ENCODE data around the gene VPS51. TPM values are rescaled to one million over a fixed set of nuclear protein-coding genes. Genes with fewer than 3 reads are reported as not detected.

The VPS51 gene
- total and polyA plus RNA-seq, 2 of the 13 experiments (the other 11 are each of a cell fraction or from before 2014, with no cell fraction given), result 76.3 to 90.6 TPM

DNA sequence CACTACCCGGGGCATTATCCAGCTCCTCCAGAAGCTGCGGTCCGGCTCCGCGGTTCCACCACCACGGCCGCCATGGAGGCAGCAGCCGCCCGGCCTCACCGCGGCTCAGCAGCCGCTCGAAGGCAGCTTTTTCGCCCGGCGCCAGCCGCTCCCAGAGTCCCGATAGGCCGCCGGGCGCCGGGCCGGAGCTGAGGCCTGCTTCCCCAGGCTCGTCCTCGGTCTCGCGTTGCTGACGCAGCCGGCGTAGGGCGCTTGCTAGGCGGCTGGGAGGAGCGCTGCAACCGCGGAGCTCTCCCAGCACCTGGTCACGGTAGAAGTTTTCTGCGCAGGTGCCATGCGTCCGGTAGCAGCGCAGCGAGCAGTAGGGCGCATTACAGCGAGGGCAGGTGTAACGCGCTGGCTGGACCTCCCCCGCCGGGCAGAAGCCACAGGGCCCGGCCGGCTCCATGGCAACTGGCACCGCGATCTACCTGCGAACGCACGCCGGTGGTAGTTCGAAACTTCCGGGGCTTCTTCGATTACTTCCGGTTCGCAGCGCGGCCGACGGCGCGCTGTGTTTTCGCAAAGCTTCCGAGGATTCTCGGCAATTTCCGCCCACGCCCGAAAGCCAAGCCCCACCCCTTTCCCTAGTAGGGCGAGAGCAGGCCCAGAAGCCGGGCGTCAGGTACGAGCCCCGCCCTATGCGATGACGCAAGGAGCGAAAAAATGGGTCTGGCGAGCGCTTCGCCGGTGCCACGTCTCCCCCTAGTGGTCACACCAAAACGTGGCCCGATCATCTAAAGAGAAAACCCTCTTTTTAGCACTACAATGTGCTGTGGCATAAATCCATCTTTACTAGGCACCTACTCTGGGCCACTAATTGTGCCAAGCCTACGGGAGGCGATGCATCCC, 21.4 kb downstream of the VPS51 start, which contains the start of gene ZNHIT2 (continued):
- TF ChIP-seq ZNF280B (CRISPR knock-in tag; IDR thresholded peaks at IDR 0.05; ENCODE audit: borderline replicate concordance), result peak; percentile 80
- TF ChIP-seq ZNF782 (CRISPR knock-in tag; IDR thresholded peaks at IDR 0.05; ENCODE audit: borderline replicate concordance), result peak; percentile 68
- no peak; the same call in 1 of the 2 replicates for TF ChIP-seq BRCA1 (CRISPR knock-in tag; IDR thresholded peaks at IDR 0.05)
- peak; percentile 96 for TF ChIP-seq KAT8 (CRISPR knock-in tag; IDR thresholded peaks at IDR 0.05)
- peak; percentile 80; the same call in 1 of the 2 replicates for TF ChIP-seq IRF2 (CRISPR knock-in tag; IDR thresholded peaks at IDR 0.05)
- TF ChIP-seq TRAFD1 (CRISPR knock-in tag; IDR thresholded peaks at IDR 0.05; ENCODE audit: borderline replicate concordance), result no peak
- TF ChIP-seq GTF3A (CRISPR knock-in tag; conservative IDR thresholded peaks at IDR 0.05), result 0 out of 2 replicates have a peak, but pooled peaks have one; percentile 43
- TF ChIP-seq ZGPAT (CRISPR knock-in tag; IDR thresholded peaks at IDR 0.05), result peak; percentile 67
- TF ChIP-seq CREBL2 (CRISPR knock-in tag; IDR thresholded peaks at IDR 0.05; ENCODE audit: borderline replicate concordance), result no peak; the same call in 1 of the 2 replicates
- TF ChIP-seq ZNF660 (CRISPR knock-in tag; IDR thresholded peaks at IDR 0.05; ENCODE audit: borderline replicate concordance, low read depth), result no peak; the same call in 1 of the 2 replicates
- peak; percentile 67; the same call in 1 of the 2 replicates for TF ChIP-seq SRF (IDR thresholded peaks at IDR 0.05; ENCODE audit: low read depth, low read length)
- peak; percentile 95 for TF ChIP-seq YEATS2 (CRISPR knock-in tag; IDR thresholded peaks at IDR 0.05; ENCODE audit: borderline replicate concordance)
- peak; percentile 61; the same call in 1 of the 2 replicates for TF ChIP-seq LBX2 (CRISPR knock-in tag; IDR thresholded peaks at IDR 0.05; ENCODE audit: borderline replicate concordance)
- no peak for TF ChIP-seq ZNF101 (CRISPR knock-in tag; IDR thresholded peaks at IDR 0.05; ENCODE audit: borderline replicate concordance, low read depth)
- TF ChIP-seq ZNF7 (CRISPR knock-in tag; IDR thresholded peaks at IDR 0.05), result no peak
- peak; percentile 74; the same call in 1 of the 2 replicates for TF ChIP-seq KLF12 (CRISPR knock-in tag; IDR thresholded peaks at IDR 0.05; ENCODE audit: borderline replicate concordance)
- TF ChIP-seq ZNF282 (IDR thresholded peaks at IDR 0.05; ENCODE audit: partially characterized antibody), result no peak
- TF ChIP-seq, protein P1, sequence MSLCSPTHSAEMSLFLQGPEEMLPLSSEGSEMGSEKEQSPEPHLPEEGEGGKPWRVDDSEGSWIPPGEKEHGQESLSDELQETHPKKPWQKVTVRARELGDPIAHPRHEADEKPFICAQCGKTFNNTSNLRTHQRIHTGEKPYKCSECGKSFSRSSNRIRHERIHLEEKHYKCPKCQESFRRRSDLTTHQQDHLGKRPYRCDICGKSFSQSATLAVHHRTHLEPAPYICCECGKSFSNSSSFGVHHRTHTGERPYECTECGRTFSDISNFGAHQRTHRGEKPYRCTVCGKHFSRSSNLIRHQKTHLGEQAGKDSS (CRISPR knock-in tag; IDR thresholded peaks at IDR 0.05; ENCODE audit: borderline replicate concordance, low read depth), result peak; percentile 50; the same call in 1 of the 2 replicates
- TF ChIP-seq ZNF724P (CRISPR knock-in tag; IDR thresholded peaks at IDR 0.05; ENCODE audit: borderline replicate concordance), result no peak; the same call in none of the 2 replicates
- TF ChIP-seq ZNF30 (CRISPR knock-in tag; IDR thresholded peaks at IDR 0.05), result no peak
- peak; percentile 20; the same call in 1 of the 2 replicates for TF ChIP-seq ZNF205 (CRISPR knock-in tag; IDR thresholded peaks at IDR 0.05)
- no peak for TF ChIP-seq RFXAP (CRISPR knock-in tag; IDR thresholded peaks at IDR 0.05; ENCODE audit: borderline replicate concordance)
